Neural progenitor cell (in vitro differentiated cells): Measurements from ENCODE around the gene CCDC85C.
A peak's percentile ranks its signal among the peaks of the same experiment; 100 is the strongest.

ENCODE experiments used
- EZH2 ChIP-seq: fragments of 200-600 bp; sonication (generic); IDR thresholded peaks from 2 replicates; pipeline ENCODE4 v1.6.1; 2017; ENCODE audit warnings: antibody characterized with exemption, mild to moderate bottlenecking, moderate library complexity
- EZH2phosphoT487 ChIP-seq: fragments of 200-600 bp; sonication (generic); IDR thresholded peaks from 2 replicates; pipeline ENCODE4 v1.6.1; 2017; ENCODE audit warnings: antibody characterized with exemption
- TF ChIP-seq, protein P1 (sequence below): fragments of 200-600 bp; sonication (generic); IDR thresholded peaks from 2 replicates; pipeline ENCODE4 v1.5.1; 2017; ENCODE audit warnings: antibody characterized with exemption, mild to moderate bottlenecking

DNA sequence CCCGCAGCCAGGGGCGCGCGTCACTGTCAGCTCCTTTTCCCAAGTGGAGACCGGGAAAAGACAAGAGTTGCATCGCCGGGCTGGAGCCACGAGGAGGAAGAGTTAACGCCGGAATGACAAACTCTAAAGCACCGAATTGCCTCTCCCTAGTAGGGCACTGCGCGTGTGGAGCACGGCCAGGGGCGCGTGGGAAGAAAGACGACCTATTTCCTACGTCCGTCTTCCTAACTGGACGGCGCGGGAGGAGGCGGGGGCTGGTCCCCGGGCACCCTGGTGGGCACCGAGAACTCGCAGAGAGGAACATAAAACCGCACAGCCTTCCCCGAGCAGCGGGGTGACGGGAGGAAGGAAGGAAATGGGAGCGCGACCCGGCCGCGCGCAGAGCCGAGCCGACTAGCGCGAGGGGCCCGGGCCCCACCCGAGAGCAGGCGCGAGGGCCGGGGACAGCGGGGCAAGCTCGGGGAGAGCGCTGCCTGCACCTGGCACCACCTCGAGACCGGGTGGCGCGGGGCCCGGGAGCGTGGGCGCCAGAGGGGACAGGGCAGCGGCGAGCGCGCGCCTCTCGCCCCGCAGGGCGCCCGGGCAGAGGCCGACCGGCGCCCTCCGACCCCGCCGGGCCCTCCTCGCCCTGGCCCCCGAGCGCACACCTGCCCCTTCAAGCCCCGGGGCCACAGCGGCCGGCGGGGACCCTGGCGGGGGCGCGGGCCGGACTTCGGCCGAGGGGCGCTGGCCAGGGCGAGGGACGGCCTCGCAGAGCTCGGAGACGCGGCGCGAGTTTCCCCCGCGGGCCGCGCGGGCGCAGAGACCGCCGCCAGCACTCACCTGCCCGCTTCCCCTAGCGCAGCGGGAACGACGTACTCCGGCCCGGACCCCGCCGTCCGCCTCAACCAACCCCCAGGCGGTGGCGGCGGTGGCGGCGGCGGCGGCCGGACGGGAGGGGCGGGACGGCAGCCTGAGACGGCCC lies 123.8 kb downstream of the CCDC85C start, which contains the start of gene SETD3:
- TF ChIP-seq, protein P1, sequence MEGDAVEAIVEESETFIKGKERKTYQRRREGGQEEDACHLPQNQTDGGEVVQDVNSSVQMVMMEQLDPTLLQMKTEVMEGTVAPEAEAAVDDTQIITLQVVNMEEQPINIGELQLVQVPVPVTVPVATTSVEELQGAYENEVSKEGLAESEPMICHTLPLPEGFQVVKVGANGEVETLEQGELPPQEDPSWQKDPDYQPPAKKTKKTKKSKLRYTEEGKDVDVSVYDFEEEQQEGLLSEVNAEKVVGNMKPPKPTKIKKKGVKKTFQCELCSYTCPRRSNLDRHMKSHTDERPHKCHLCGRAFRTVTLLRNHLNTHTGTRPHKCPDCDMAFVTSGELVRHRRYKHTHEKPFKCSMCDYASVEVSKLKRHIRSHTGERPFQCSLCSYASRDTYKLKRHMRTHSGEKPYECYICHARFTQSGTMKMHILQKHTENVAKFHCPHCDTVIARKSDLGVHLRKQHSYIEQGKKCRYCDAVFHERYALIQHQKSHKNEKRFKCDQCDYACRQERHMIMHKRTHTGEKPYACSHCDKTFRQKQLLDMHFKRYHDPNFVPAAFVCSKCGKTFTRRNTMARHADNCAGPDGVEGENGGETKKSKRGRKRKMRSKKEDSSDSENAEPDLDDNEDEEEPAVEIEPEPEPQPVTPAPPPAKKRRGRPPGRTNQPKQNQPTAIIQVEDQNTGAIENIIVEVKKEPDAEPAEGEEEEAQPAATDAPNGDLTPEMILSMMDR = peak; percentile 28
- TF ChIP-seq EZH2phosphoT487 (no peak), EZH2 (no peak)
